HEK293T (cell line): ENCODE measurements around the gene MED23.

Source experiments
- CTCF ChIA-PET: fragments of 350-600 bp; formaldehyde crosslinking; extraction: SDS; loops from one replicate; lab custom pipeline; 2021; ENCODE audit warnings: antibody characterized with exemption, inconsistent platforms; lab: Yijun Ruan, JAX
- POLR2A ChIA-PET: fragments of 350-600 bp; formaldehyde crosslinking; extraction: SDS; loops from one replicate; lab custom pipeline; 2020; ENCODE audit warnings: antibody characterized with exemption, inconsistent platforms; lab: Yijun Ruan, JAX
- DNase-seq: peaks from one replicate; pipeline ENCODE4 v3.0.0; 2012; ENCODE audit warnings: mixed read lengths; ENCODE audit errors: extremely low spot score
- ARNT ChIP-seq: fragments of 450-650 bp; IDR thresholded peaks from 2 replicates; pipeline ENCODE4 v1.6.1; 2017; ENCODE audit warnings: mild to moderate bottlenecking
- BHLHE40 ChIP-seq: fragments of 450-650 bp; IDR thresholded peaks from 2 replicates; pipeline ENCODE4 v1.6.1; 2016; ENCODE audit warnings: mild to moderate bottlenecking, moderate library complexity, borderline replicate concordance
- CTBP1 ChIP-seq: fragments of 450-650 bp; IDR thresholded peaks from 2 replicates; pipeline ENCODE4 v1.6.1; 2016; ENCODE audit warnings: borderline replicate concordance
- ELF4 ChIP-seq: fragments of 450-650 bp; IDR thresholded peaks from 2 replicates; pipeline ENCODE4 v1.6.1; 2017; ENCODE audit warnings: antibody characterized with exemption
- FOXA1 ChIP-seq: fragments of 450-650 bp; IDR thresholded peaks from 2 replicates; pipeline ENCODE4 v1.6.1; 2016; ENCODE audit warnings: mild to moderate bottlenecking
- FOXK2 ChIP-seq: fragments of 450-650 bp; IDR thresholded peaks from 2 replicates; pipeline ENCODE4 v1.6.1; 2016; ENCODE audit warnings: mild to moderate bottlenecking
- FOXM1 ChIP-seq: fragments of 450-650 bp; IDR thresholded peaks from 2 replicates; pipeline ENCODE4 v1.6.1; 2017; ENCODE audit warnings: mild to moderate bottlenecking, borderline replicate concordance
- HDGF ChIP-seq: fragments of 450-650 bp; IDR thresholded peaks from 2 replicates; pipeline ENCODE4 v1.6.1; 2017; ENCODE audit warnings: antibody characterized with exemption, borderline replicate concordance
- L3MBTL2 ChIP-seq: fragments of 450-650 bp; conservative IDR thresholded peaks from 2 replicates; pipeline ENCODE4 v1.6.1; 2016; ENCODE audit warnings: mild to moderate bottlenecking
- LEF1 ChIP-seq: fragments of 450-650 bp; IDR thresholded peaks from 2 replicates; pipeline ENCODE4 v1.6.1; 2017; ENCODE audit warnings: mild to moderate bottlenecking, borderline replicate concordance
- NFRKB ChIP-seq: fragments of 450-650 bp; IDR thresholded peaks from 2 replicates; pipeline ENCODE4 v1.6.1; 2016; ENCODE audit warnings: mild to moderate bottlenecking, moderate library complexity
- SP1 ChIP-seq: fragments of 450-650 bp; IDR thresholded peaks from 2 replicates; pipeline ENCODE4 v1.6.1; 2017
- SUZ12 ChIP-seq: fragments of 450-650 bp; IDR thresholded peaks from 2 replicates; pipeline ENCODE4 v1.6.1; 2016; ENCODE audit warnings: mild to moderate bottlenecking
- TARDBP ChIP-seq: fragments of 450-650 bp; IDR thresholded peaks from 2 replicates; pipeline ENCODE4 v1.6.1; 2016
- ZNF384 ChIP-seq: fragments of 450-650 bp; IDR thresholded peaks from 2 replicates; pipeline ENCODE4 v1.6.1; 2016
- TF ChIP-seq, protein P1 (sequence below): fragments of 450-650 bp; IDR thresholded peaks from 2 replicates; pipeline ENCODE4 v1.6.1; 2016

Gene MED23

DNA sequence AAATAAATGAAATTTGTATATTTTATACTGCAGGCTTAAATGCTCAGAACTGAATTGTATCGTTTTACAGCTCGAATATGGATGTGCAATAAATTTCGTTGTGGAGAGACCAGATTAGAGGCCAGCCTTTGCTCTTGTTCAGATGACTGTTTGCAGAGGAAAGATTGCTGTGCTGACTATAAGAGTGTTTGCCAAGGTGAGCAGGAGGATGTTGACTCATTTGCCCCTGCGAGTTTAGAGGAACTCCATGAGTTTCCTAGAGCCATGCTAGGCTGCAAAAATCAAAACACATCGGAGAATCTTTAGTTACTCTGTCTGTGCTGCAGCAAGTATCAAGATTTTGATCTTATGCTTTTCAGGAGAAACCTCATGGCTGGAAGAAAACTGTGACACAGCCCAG is 24.4 kb upstream of the MED23 start:
- DNase-seq: no peak
- TF ChIP-seq HDGF (no peak), LEF1 (no peak), TARDBP (no peak), NFRKB (no peak), ELF4 (no peak), FOXA1 (no peak), BHLHE40 (no peak), FOXM1 (no peak), SP1 (no peak), ZNF384 (no peak), CTBP1 (no peak), FOXK2 (no peak), SUZ12 (no peak), L3MBTL2 (no peak), ARNT (no peak)
- TF ChIP-seq, protein P1, sequence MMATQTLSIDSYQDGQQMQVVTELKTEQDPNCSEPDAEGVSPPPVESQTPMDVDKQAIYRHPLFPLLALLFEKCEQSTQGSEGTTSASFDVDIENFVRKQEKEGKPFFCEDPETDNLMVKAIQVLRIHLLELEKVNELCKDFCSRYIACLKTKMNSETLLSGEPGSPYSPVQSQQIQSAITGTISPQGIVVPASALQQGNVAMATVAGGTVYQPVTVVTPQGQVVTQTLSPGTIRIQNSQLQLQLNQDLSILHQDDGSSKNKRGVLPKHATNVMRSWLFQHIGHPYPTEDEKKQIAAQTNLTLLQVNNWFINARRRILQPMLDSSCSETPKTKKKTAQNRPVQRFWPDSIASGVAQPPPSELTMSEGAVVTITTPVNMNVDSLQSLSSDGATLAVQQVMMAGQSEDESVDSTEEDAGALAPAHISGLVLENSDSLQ: no peak
- ChIA-PET CTCF (no interaction called here), POLR2A (no interaction called here)

DNA sequence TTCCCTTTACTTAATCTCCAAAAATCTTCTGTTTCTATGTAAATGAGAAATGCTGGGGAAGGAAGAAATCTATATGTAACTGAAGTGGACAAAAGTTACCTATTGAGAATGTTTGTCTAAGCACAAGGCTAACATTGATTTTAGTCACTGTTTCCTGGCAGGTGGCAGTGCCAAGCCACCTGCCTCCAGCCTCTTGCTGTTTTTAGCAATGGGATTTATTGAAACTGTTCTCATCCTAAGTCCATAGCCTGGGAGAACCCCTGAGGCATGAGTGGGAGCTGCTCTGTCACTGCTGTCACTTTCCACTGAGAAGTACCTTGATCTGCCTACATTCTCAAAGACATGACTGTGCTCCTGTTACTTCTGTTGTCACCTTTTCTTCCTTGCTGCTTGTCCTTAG is 23.7 kb upstream of the MED23 start:
- DNase-seq: no peak
- ChIA-PET CTCF (no interaction called here), POLR2A (no interaction called here)
- TF ChIP-seq SP1 (no peak), LEF1 (no peak), TARDBP (no peak), ELF4 (no peak), HDGF (no peak), ARNT (no peak), FOXA1 (no peak), ZNF384 (no peak)
- TF ChIP-seq, protein P1: no peak

DNA sequence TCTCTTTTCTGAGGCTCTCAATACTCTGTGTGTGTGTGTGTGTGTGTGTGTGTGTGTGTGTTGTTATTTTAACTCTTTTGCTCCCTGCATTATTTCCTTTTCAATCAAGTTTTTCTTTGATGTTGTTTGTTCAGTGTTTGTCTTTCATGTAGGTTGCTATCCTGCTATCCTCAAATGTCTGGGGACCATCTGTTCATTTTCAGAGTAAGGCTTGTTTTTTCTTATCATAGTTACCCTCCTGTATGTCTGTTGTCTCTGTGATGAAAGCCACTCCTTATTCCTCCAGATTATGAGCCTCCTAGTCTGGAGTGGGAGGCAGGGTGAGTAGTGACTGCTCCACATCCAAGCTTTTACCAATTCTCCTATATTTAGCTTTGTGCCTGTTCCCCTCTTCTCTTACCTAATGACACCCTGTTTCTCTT is 18.2 kb upstream of the MED23 start:
- no peak for TF ChIP-seq SP1
- no peak for TF ChIP-seq FOXA1
- no peak for TF ChIP-seq SUZ12
- no peak for TF ChIP-seq CTBP1
- no peak for TF ChIP-seq L3MBTL2
- TF ChIP-seq, protein P1: no peak
- no peak for TF ChIP-seq TARDBP
- TF ChIP-seq ELF4: no peak
- no peak for DNase-seq
- ChIA-PET CTCF (no interaction called here), POLR2A (no interaction called here)

DNA sequence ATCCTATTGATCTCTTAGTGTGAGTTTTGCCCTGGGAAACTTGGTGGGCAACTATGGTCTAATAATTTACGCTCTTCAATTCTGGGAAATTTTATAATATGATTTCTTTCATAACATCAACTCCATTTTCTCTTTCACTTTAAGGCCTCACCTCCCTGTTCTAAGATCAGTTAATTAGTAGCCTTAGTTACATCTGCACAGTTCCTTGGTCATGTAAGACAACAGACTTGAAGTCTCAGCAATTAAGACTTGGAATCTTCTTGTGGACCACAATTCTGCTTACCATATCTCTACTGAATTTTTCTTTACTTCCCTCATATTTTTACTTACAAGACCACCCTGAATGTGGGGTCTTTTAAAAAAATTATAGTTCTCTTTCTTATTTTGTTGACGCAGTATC is 17.8 kb upstream of the MED23 start:
- CTCF ChIA-PET: interaction anchor here (1.0 kb wide), 1 partner anchor 18 kb away, joined by 4 read pairs; the partner anchor contains the start of gene MED23
- DNase-seq: no peak
- POLR2A ChIA-PET: no interaction called here
- no peak for TF ChIP-seq TARDBP

DNA sequence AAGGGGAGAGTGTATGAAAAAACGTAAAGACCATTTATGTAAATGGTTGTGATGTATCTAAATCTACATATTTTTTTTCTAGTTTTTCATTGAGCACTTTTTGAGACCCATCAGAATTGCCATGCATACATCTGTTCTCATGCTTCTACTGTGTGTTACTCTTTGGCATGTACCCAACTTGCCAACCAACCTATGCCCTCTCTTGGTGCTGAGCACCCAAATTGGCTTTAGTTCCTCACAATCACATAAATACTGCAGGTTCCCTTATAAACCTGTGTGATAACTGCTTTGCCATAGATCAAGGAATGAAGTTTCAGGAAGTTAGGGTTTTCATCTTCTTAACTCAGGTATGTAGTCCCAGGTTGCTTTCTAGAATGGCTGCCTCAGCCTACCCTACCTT is 16.9 kb upstream of the MED23 start:
- TF ChIP-seq TARDBP (no peak), FOXM1 (no peak), HDGF (no peak), SP1 (no peak), FOXK2 (no peak), SUZ12 (no peak), ELF4 (no peak), NFRKB (no peak), ARNT (no peak), FOXA1 (no peak), ZNF384 (no peak), CTBP1 (no peak), L3MBTL2 (no peak), BHLHE40 (no peak), LEF1 (no peak)
- TF ChIP-seq, protein P1: no peak
- no peak for DNase-seq
- ChIA-PET CTCF (interaction anchor here (1.0 kb wide), 1 partner anchor 17 kb away, joined by 4 read pairs; the partner anchor contains the start of gene MED23), POLR2A (no interaction called here)

DNA sequence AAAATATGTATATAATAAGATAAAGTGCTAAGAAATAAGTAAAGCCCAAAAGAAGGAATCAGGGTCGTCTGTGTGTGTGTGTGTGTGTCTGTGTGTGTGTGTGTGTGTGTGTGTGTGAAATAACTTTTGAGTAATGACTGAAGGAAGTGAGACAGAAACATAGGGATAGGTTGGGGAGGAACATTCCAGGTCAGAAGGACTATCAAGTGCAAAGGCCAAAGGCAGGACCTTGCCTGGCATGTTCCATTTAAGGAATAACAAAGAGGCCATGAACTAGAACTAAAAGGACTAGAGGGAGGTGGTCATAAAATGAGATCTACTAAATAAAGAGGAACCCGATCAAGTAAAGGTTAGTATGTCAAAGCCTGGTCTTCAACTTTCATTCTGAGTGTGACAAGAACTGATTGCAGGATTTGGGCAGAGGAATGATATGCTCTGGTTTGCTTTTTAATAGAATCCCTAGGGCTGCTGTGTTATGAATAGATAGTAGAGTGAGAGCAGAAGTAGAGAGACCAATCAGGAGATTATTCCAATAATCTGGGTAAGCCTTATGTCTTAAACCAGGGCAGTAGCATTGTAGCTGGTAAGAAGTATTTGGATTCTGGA is 15.9 kb upstream of the MED23 start:
- DNase-seq: no peak
- TF ChIP-seq FOXM1 (no peak), TARDBP (no peak), HDGF (no peak), ELF4 (no peak), ARNT (no peak), SP1 (no peak), NFRKB (no peak), L3MBTL2 (no peak), ZNF384 (no peak), CTBP1 (no peak), LEF1 (no peak), FOXA1 (no peak), FOXK2 (no peak), SUZ12 (no peak), BHLHE40 (no peak)
- TF ChIP-seq, protein P1: no peak
- ChIA-PET POLR2A (no interaction called here), CTCF (no interaction called here)
